Measurements from ENCODE around the gene BCAS4.
"Not testable (repeated sequence)": the region's sequence is repeated elsewhere in the genome, so short reads cannot be mapped to it uniquely, and the experiment has no call there.

Gene BCAS4

GRCh38 chr20:50876063-50876685 is 81.3 kb downstream of the BCAS4 start:
- TF ChIP-seq CTCF (IDR thresholded peaks at IDR 0.05; ENCODE audit: borderline replicate concordance, insufficient read depth, low read depth, low read length), result no peak

GRCh38 chr20:50876816-50877215 is 82.0 kb downstream of the BCAS4 start:
- TF ChIP-seq CTCF (IDR thresholded peaks at IDR 0.05; ENCODE audit: borderline replicate concordance, insufficient read depth, low read depth, low read length), result no peak
- no peak overlapping the region for H3K4me3 ChIP-seq (ENCODE audit: low read depth, low read length)

More at GRCh38 chr20:50876063-50876685, 81.3 kb downstream of the BCAS4 start:
- H3K4me3 ChIP-seq (ENCODE audit: low read depth, low read length), result no peak overlapping the region

- no peak for TF ChIP-seq CTCF (IDR thresholded peaks at IDR 0.05; ENCODE audit: borderline replicate concordance, insufficient read depth, low read depth, low read length)
- no peak overlapping the region for H3K4me3 ChIP-seq (ENCODE audit: low read depth, low read length)
Observed at GRCh38 chr20:50877232-50877743, 82.4 kb downstream of the BCAS4 start.

- H3K4me3 ChIP-seq (ENCODE audit: low read depth, low read length), result no peak overlapping the region
- no peak for TF ChIP-seq CTCF (IDR thresholded peaks at IDR 0.05; ENCODE audit: borderline replicate concordance, insufficient read depth, low read depth, low read length)
Observed at GRCh38 chr20:50879649-50880550, 85.0 kb downstream of the BCAS4 start.

- not testable (repeated sequence) for H3K4me3 ChIP-seq (ENCODE audit: low read depth, low read length)
Observed at GRCh38 chr20:50881759-50882424, 87.0 kb downstream of the BCAS4 start.

- no peak overlapping the region for H3K4me3 ChIP-seq (ENCODE audit: low read depth, low read length)
- TF ChIP-seq CTCF (IDR thresholded peaks at IDR 0.05; ENCODE audit: borderline replicate concordance, insufficient read depth, low read depth, low read length), result no peak
Observed at GRCh38 chr20:50883856-50884255, 89.0 kb downstream of the BCAS4 start.

- no peak overlapping the region for H3K4me3 ChIP-seq (ENCODE audit: low read depth, low read length)
- TF ChIP-seq CTCF (IDR thresholded peaks at IDR 0.05; ENCODE audit: borderline replicate concordance, insufficient read depth, low read depth, low read length), result no peak
Observed at GRCh38 chr20:50885068-50885467, 90.2 kb downstream of the BCAS4 start.

Data from GM12875 (cell line).